ENCODE results near the gene MSH5. TPM values are rescaled to one million over a fixed set of nuclear protein-coding genes. Genes with fewer than 3 reads are reported as not detected.

Gene MSH5
- total RNA-seq, 1 experiment from 2014 or later, result 15.5 TPM

Other genes with a start within 250 kb of the MSH5 start
- 7.0 to 9.3 TPM (median 7.4 TPM) in 5 replicates for gene MICB, start 241.9 kb upstream of the MSH5 start, total RNA-seq (2022; extraction: Qiagen RNA extraction)
- not detected in 5 replicates for gene MCCD1, start 211.0 kb upstream of the MSH5 start, total RNA-seq (2022; extraction: Qiagen RNA extraction)
- gene DDX39B, start 198.0 kb upstream of the MSH5 start, total RNA-seq (2022; extraction: Qiagen RNA extraction), result 321 to 413 TPM (median 373 TPM) in 5 replicates
- gene ATP6V1G2, start 193.4 kb upstream of the MSH5 start, total RNA-seq (2022; extraction: Qiagen RNA extraction), result 0.54 to 1.1 TPM (median 0.67 TPM) in 5 replicates
- 9.2 to 12.4 TPM (median 11.8 TPM) in 5 replicates for gene NFKBIL1, start 192.4 kb upstream of the MSH5 start, total RNA-seq (2022; extraction: Qiagen RNA extraction)
- 0.11 to 0.23 TPM in 2 of 5 replicates, not detected in the others for gene LTA, start 167.7 kb upstream of the MSH5 start, total RNA-seq (2022; extraction: Qiagen RNA extraction)
- 0.06 to 0.36 TPM (median 0.09 TPM) in 4 of 5 replicates, not detected in the other for gene TNF, start 164.4 kb upstream of the MSH5 start, total RNA-seq (2022; extraction: Qiagen RNA extraction)
- gene LTB, start 157.6 kb upstream of the MSH5 start, total RNA-seq (2022; extraction: Qiagen RNA extraction), result 0.22 to 0.38 TPM (median 0.33 TPM) in 5 replicates
- 0.46 to 0.73 TPM in 2 of 5 replicates, not detected in the others for gene LST1, start 153.7 kb upstream of the MSH5 start, total RNA-seq (2022; extraction: Qiagen RNA extraction)
- gene NCR3, start 147.0 kb upstream of the MSH5 start, total RNA-seq (2022; extraction: Qiagen RNA extraction), result not detected in 5 replicates
- gene AIF1, start 124.8 kb upstream of the MSH5 start, total RNA-seq (2022; extraction: Qiagen RNA extraction), result not detected in 5 replicates
- gene PRRC2A, start 119.3 kb upstream of the MSH5 start, total RNA-seq (2022; extraction: Qiagen RNA extraction), result 69.6 to 93.6 TPM (median 87.5 TPM) in 5 replicates
- gene BAG6, start 87.3 kb upstream of the MSH5 start, total RNA-seq (2022; extraction: Qiagen RNA extraction), result 114 to 156 TPM (median 146 TPM) in 5 replicates
- gene APOM, start 84.1 kb upstream of the MSH5 start, total RNA-seq (2022; extraction: Qiagen RNA extraction), result 2.9 to 4.1 TPM (median 3.0 TPM) in 5 replicates
- 10.3 to 13.2 TPM (median 12.6 TPM) in 5 replicates for gene C6orf47, start 79.2 kb upstream of the MSH5 start, total RNA-seq (2022; extraction: Qiagen RNA extraction)
- gene GPANK1, start 75.0 kb upstream of the MSH5 start, total RNA-seq (2022; extraction: Qiagen RNA extraction), result 10.8 to 12.2 TPM (median 11.7 TPM) in 5 replicates
- 165 to 184 TPM (median 170 TPM) in 5 replicates for gene CSNK2B, start 73.9 kb upstream of the MSH5 start, total RNA-seq (2022; extraction: Qiagen RNA extraction)
- 3.8 to 5.0 TPM (median 4.3 TPM) in 5 replicates for gene LY6G5B, start 70.0 kb upstream of the MSH5 start, total RNA-seq (2022; extraction: Qiagen RNA extraction)
- gene LY6G5C, start 58.9 kb upstream of the MSH5 start, total RNA-seq (2022; extraction: Qiagen RNA extraction), result 1.1 to 2.0 TPM (median 1.6 TPM) in 5 replicates
- 16.5 to 20.4 TPM (median 19.3 TPM) in 5 replicates for gene ABHD16A, start 36.7 kb upstream of the MSH5 start, total RNA-seq (2022; extraction: Qiagen RNA extraction)
- gene LY6G6F, start 33.1 kb upstream of the MSH5 start, total RNA-seq (2022; extraction: Qiagen RNA extraction), result not detected in 5 replicates
- not detected in 5 replicates for gene LY6G6D, start 24.7 kb upstream of the MSH5 start, total RNA-seq (2022; extraction: Qiagen RNA extraction)
- gene LY6G6C, start 18.3 kb upstream of the MSH5 start, total RNA-seq (2022; extraction: Qiagen RNA extraction), result 0.09 to 0.12 TPM (median 0.10 TPM) in 3 of 5 replicates, not detected in the others
- gene MPIG6B, start 16.6 kb upstream of the MSH5 start, total RNA-seq (2022; extraction: Qiagen RNA extraction), result not detected in 5 replicates
- gene DDAH2, start 10.7 kb upstream of the MSH5 start, total RNA-seq (2022; extraction: Qiagen RNA extraction), result 28.8 to 35.0 TPM (median 32.1 TPM) in 5 replicates
- gene CLIC1, start 3.5 kb upstream of the MSH5 start, total RNA-seq (2022; extraction: Qiagen RNA extraction), result 497 to 519 TPM (median 513 TPM) in 5 replicates
- 2.7 to 4.9 TPM (median 4.1 TPM) in 5 replicates for gene SAPCD1, start 22.7 kb downstream of the MSH5 start, total RNA-seq (2022; extraction: Qiagen RNA extraction)
- 1.5 to 2.0 TPM (median 1.8 TPM) in 5 replicates for gene VWA7, start 37.3 kb downstream of the MSH5 start, total RNA-seq (2022; extraction: Qiagen RNA extraction)
- gene VARS1, start 55.7 kb downstream of the MSH5 start, total RNA-seq (2022; extraction: Qiagen RNA extraction), result 47.0 to 60.8 TPM (median 59.2 TPM) in 5 replicates
- gene LSM2, start 67.0 kb downstream of the MSH5 start, total RNA-seq (2022; extraction: Qiagen RNA extraction), result 48.5 to 67.7 TPM (median 60.4 TPM) in 5 replicates
- 1.5 to 2.2 TPM (median 1.8 TPM) in 5 replicates for gene HSPA1L, start 75.3 kb downstream of the MSH5 start, total RNA-seq (2022; extraction: Qiagen RNA extraction)
- 250 to 374 TPM (median 304 TPM) in 5 replicates for gene HSPA1A, start 75.5 kb downstream of the MSH5 start, total RNA-seq (2022; extraction: Qiagen RNA extraction)
- 191 to 290 TPM (median 231 TPM) in 5 replicates for gene HSPA1B, start 87.7 kb downstream of the MSH5 start, total RNA-seq (2022; extraction: Qiagen RNA extraction)
- 23.0 to 37.8 TPM (median 29.3 TPM) in 5 replicates for gene NEU1, start 122.8 kb downstream of the MSH5 start, total RNA-seq (2022; extraction: Qiagen RNA extraction)
- 0.06 to 0.16 TPM in 2 of 5 replicates, not detected in the others for gene SLC44A4, start 139.0 kb downstream of the MSH5 start, total RNA-seq (2022; extraction: Qiagen RNA extraction)
- 25.9 to 35.4 TPM (median 32.0 TPM) in 5 replicates for gene EHMT2, start 157.7 kb downstream of the MSH5 start, total RNA-seq (2022; extraction: Qiagen RNA extraction)
- 3.4 to 5.3 TPM (median 4.6 TPM) in 5 replicates for gene ZBTB12, start 162.1 kb downstream of the MSH5 start, total RNA-seq (2022; extraction: Qiagen RNA extraction)
- gene C2, start 187.7 kb downstream of the MSH5 start, total RNA-seq (2022; extraction: Qiagen RNA extraction), result 0.21 to 0.68 TPM (median 0.31 TPM) in 5 replicates
- 1.5 to 3.3 TPM (median 2.4 TPM) in 5 replicates for gene CFB, start 206.1 kb downstream of the MSH5 start, total RNA-seq (2022; extraction: Qiagen RNA extraction)
- 74.7 to 85.0 TPM (median 75.1 TPM) in 5 replicates for gene NELFE, start 219.0 kb downstream of the MSH5 start, total RNA-seq (2022; extraction: Qiagen RNA extraction)
- 21.0 to 27.3 TPM (median 25.4 TPM) in 5 replicates for gene SKIC2, start 219.2 kb downstream of the MSH5 start, total RNA-seq (2022; extraction: Qiagen RNA extraction)
- gene DXO, start 232.1 kb downstream of the MSH5 start, total RNA-seq (2022; extraction: Qiagen RNA extraction), result 11.7 to 13.4 TPM (median 12.5 TPM) in 5 replicates
- 0.48 to 1.5 TPM (median 1.1 TPM) in 5 replicates for gene C4A, start 242.1 kb downstream of the MSH5 start, total RNA-seq (2022; extraction: Qiagen RNA extraction)